ENCODE measurements around the gene COQ9. TPM values are rescaled to one million over a fixed set of nuclear protein-coding genes. Genes with fewer than 3 reads are reported as not detected.

The COQ9 gene
- total RNA-seq, 1 donor from 2014 or later, result 34.1 TPM

GRCh38 chr16:57473176-57473840 lies 26.0 kb downstream of the COQ9 start:
- ChIA-PET CTCF (interaction anchor here (1.6 kb wide), 1 partner anchor 47 kb away, joined by 6 read pairs; no protein-coding TSS in a partner anchor), POLR2A (interaction anchor here (0.6 to 1.6 kb wide), 2 partner anchors 9 to 10 kb away, joined by 4 read pairs; partner anchors contain the start of gene POLR2C)
- ATAC-seq (ENCODE audit: low read depth) (no peak), DNase-seq (no peak)
- no peak for TF ChIP-seq CTCF (IDR thresholded peaks at IDR 0.05)
- intact Hi-C loops (cut with micrococcal nuclease), result no loop called here
- no peak overlapping the region for H3K4me3 Mint-ChIP-seq
- H3K9me3 Mint-ChIP-seq, result no peaks in the 10 kb centered on the region
- peaks cover 22% of the 10 kb centered on the region for H3K4me1 Mint-ChIP-seq
- H3K27ac Mint-ChIP-seq, result no peak overlapping the region
- H3K27me3 Mint-ChIP-seq, result no peaks in the 10 kb centered on the region
- H3K36me3 Mint-ChIP-seq (ENCODE audit: low read depth), result peaks cover 38% of the 10 kb centered on the region

DNA sequence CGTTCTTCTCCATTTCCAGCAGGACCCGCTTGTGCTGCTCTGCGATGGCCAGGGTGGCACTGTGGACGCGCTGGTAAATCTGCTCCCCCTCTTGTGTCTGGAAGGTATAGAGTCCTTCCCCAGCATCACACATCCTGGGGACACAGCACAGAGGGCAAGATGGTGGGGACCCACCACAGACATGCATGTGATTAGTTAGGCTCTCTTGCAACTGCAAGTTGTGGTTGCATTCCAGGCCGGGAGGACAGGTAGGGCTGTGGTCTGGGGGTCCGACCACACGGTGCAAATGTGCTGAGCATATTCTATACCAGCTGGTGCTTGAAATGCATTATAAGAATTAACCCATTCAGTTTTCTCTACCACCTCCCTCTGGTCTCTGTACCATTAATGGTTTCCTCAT lies 26.6 kb downstream of the COQ9 start:
- H3K27ac Mint-ChIP-seq, result no peak overlapping the region
- H3K9me3 Mint-ChIP-seq, result no peaks in the 10 kb centered on the region
- H3K4me3 Mint-ChIP-seq, result no peak overlapping the region
- TF ChIP-seq CTCF (IDR thresholded peaks at IDR 0.05), result no peak
- POLR2A ChIA-PET, result interaction anchor here (1.6 kb wide), 1 partner anchor 11 kb away, joined by 4 read pairs; the partner anchor contains the start of gene POLR2C
- H3K27me3 Mint-ChIP-seq, result no peaks in the 10 kb centered on the region
- no peak for ATAC-seq (ENCODE audit: low read depth)
- CTCF ChIA-PET, result interaction anchor here (1.6 kb wide), 1 partner anchor 46 kb away, joined by 6 read pairs; no protein-coding TSS in a partner anchor
- no peak for DNase-seq
- peaks cover 32% of the 10 kb centered on the region for H3K36me3 Mint-ChIP-seq (ENCODE audit: low read depth)
- intact Hi-C loops (cut with micrococcal nuclease), result no loop called here
- H3K4me1 Mint-ChIP-seq, result peaks cover 28% of the 10 kb centered on the region

GRCh38 chr16:57474671-57475661 lies 27.7 kb downstream of the COQ9 start:
- TF ChIP-seq CTCF (IDR thresholded peaks at IDR 0.05), result no peak
- peaks cover 22% of the 10 kb centered on the region for H3K36me3 Mint-ChIP-seq (ENCODE audit: low read depth)
- intact Hi-C loops (cut with micrococcal nuclease), result loop anchor here (5.0 kb wide), 1 partner anchor 262 kb away; the partner anchor contains the start of gene KATNB1
- H3K4me1 Mint-ChIP-seq, result peaks cover 37% of the 10 kb centered on the region
- CTCF ChIA-PET, result interaction anchor here (1.1 to 2.0 kb wide), 2 partner anchors 45 to 173 kb away, joined by 3 to 4 read pairs; no protein-coding TSS in a partner anchor
- ATAC-seq (ENCODE audit: low read depth) (no peak), DNase-seq (no peak)
- H3K4me3 Mint-ChIP-seq, result no peak overlapping the region
- POLR2A ChIA-PET, result no interaction called here
- peaks cover 2% of the 10 kb centered on the region for H3K27me3 Mint-ChIP-seq
- H3K9me3 Mint-ChIP-seq, result no peaks in the 10 kb centered on the region
- no peak overlapping the region for H3K27ac Mint-ChIP-seq

DNA sequence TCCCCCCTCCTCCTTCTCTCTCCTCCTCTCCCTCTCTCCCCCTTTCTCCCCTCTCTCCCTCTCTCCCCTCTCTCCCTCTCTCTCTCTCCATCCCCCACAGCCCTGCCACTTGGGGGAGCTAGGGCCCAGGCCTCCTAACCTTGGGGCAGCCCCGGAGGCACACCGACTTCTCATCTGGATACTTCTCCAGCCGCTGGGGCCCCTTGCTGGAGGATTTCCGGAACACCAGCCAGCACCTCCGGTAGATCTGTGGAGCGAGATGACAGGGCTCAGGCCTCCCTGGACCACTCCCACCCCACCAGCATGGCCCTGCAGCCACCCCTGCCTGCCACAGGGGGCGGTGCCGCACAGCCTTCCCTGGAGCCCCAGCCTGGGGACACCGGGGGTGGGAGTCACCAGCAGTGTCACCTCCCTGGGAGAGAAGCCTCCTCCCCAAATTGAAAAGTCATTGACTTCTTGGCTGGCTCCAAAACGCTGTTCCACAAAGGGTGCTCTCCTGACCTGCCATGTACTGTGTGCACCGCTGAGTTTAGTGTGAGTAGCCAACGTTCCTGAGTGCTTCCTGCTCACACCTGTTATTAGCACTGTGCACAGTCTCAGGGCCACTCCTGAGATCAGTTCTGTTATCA lies 28.5 kb downstream of the COQ9 start:
- intact Hi-C loops (cut with micrococcal nuclease), result loop anchor here (1.0 to 5.0 kb wide), 4 partner anchors 43 to 261 kb away; partner anchors contain the start of gene KATNB1
- peak; percentile 51 for TF ChIP-seq CTCF (IDR thresholded peaks at IDR 0.05)
- peaks cover 40% of the 10 kb centered on the region for H3K4me1 Mint-ChIP-seq
- peak; percentile 92 for ATAC-seq (ENCODE audit: low read depth)
- H3K4me3 Mint-ChIP-seq, result no peak overlapping the region
- H3K27ac Mint-ChIP-seq, result no peak overlapping the region
- peak; percentile 69 for DNase-seq
- H3K9me3 Mint-ChIP-seq, result no peaks in the 10 kb centered on the region
- peaks cover 7% of the 10 kb centered on the region for H3K27me3 Mint-ChIP-seq
- peaks cover 14% of the 10 kb centered on the region for H3K36me3 Mint-ChIP-seq (ENCODE audit: low read depth)
- ChIA-PET POLR2A (no interaction called here), CTCF (interaction anchor here (1.0 to 2.0 kb wide), 3 partner anchors 43 to 172 kb away, joined by 3 to 4 read pairs (median 3); no protein-coding TSS in a partner anchor)
